SK-N-MC (cell line): ENCODE results near the gene UBAP1L.

ENCODE experiments used
- DNase-seq: peaks from one replicate; pipeline ENCODE4 v3.0.0-alpha.2; 2011; ENCODE audit warnings: low read depth, low spot score
- H3K27ac ChIP-seq: fragments of 200-600 bp; sonication (generic); 2 replicates; pipeline ENCODE4 v1.5.1; 2016; ENCODE audit warnings: mixed run types
- H3K36me3 ChIP-seq: fragments of 200-600 bp; sonication (generic); 2 replicates; pipeline ENCODE4 v1.6.1; 2017; ENCODE audit warnings: antibody characterized with exemption, low read length, mixed read lengths; ENCODE audit not compliant: insufficient read depth
- H3K4me3 ChIP-seq: fragments of 200-600 bp; sonication (generic); 2 replicates; pipeline ENCODE4 v1.5.1; 2016
- H3K9ac ChIP-seq: fragments of 200-600 bp; sonication (generic); 2 replicates; pipeline ENCODE4 v1.8.0; 2017; ENCODE audit warnings: mixed run types, mixed read lengths; ENCODE audit not compliant: insufficient read length
- H3K9me3 ChIP-seq: fragments of 200-600 bp; sonication (generic); 2 replicates; pipeline ENCODE4 v1.6.1; 2017; ENCODE audit warnings: low read depth, mild to moderate bottlenecking, antibody characterized with exemption, low read length, moderate library complexity, mixed read lengths
- EZH2 ChIP-seq: fragments of 200-600 bp; sonication (generic); IDR thresholded peaks from one replicate; pipeline ENCODE4 v1.6.1; 2017; ENCODE audit warnings: antibody characterized with exemption
- FOXP2 ChIP-seq: optimal IDR thresholded peaks from 2 replicates; pipeline ENCODE3; 2011; ENCODE audit warnings: mild to moderate bottlenecking, moderate library complexity; ENCODE audit not compliant: insufficient read depth; ENCODE audit errors: extremely low read length, control extremely low read depth
- POLR2AphosphoS5 ChIP-seq: IDR thresholded peaks from 2 replicates; pipeline ENCODE4 v1.6.1; 2012; ENCODE audit warnings: mild to moderate bottlenecking, low read depth, low read length, borderline replicate concordance

UBAP1L gene

DNA sequence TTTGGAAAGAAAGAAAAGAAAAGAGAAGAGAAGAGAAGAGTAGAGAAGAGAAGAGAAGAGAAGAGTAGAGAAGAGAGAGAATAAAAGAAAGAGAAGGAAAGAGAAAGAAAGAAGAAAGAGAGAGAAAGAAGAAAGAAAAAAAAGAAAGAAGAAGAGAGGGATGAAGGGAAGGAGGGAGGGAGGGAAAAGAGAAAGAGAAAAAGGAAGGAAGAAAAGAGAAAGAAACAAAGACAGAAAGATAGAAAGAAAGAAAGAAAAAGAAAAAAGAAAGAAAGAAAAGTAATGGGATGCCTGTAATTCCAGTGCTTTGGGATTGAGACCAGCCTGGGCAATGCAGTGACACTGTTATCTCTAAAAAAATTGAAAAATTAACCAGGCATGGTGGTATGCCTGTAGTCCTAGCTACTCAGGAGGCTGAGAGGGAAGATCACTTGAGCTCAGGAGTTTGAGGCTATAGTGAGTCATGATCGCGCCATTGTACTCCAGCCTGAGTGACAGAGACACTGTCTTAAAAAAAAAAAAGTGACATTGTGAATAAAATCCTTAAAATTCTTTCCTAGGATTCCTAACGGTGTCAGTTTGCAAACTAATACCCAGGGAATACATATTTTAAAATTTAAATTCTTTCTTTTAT, 48.9 kb downstream of the UBAP1L start:
- no peak overlapping the region for H3K4me3 ChIP-seq
- TF ChIP-seq FOXP2 (no peak), EZH2 (no peak), POLR2AphosphoS5 (no peak)
- H3K36me3 ChIP-seq = no peaks in the 10 kb centered on the region
- no peak overlapping the region for H3K27ac ChIP-seq
- DNase-seq = no peak
- H3K9me3 ChIP-seq = no peaks in the 10 kb centered on the region
- no peak overlapping the region for H3K9ac ChIP-seq

DNA sequence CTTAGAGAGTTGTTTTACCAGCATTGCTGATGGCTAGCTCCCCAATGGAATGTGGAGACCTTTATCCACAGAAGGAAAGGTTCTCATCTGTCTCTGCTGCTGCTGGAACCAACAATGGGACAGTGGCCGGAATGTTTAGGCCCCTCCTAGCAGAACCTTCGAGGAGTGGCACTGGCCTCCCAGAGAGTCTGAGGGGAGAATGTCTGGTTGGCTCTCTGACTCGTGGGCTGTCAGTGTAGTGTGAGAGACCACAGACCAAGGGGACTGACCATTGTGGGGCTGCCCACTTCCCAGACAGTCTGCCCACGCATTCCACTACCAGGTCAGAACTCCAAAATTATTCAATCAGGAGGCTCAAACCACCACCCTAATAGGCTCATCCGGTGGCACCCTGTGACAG, 52.3 kb downstream of the UBAP1L start:
- Histone ChIP-seq H3K4me3 (no peak overlapping the region), H3K9ac (no peak overlapping the region), H3K36me3 (no peaks in the 10 kb centered on the region), H3K9me3 (no peaks in the 10 kb centered on the region), H3K27ac (no peak overlapping the region)
- TF ChIP-seq EZH2 = no peak
- no peak for TF ChIP-seq FOXP2
- no peak for TF ChIP-seq POLR2AphosphoS5
- DNase-seq = no peak

DNA sequence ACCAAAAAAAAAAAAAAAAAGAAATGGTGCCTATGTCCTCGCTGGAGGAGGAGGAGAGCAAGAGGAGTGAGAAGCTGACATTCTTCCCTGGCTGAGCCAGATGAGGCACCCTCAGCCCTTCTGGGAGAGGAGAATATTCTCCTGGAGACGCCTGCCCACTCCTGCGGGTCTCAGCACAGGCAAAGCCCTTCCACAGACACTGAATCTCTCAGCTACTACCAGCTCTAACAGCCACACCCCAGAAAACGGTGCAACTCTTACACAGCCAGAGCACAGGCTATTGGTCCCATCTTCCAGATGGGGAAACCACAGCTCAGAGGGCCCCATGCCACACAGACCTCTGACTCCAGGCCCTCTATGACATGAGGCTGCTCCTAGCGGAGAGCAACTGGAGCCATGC, 52.9 kb downstream of the UBAP1L start:
- DNase-seq = no peak
- no peaks in the 10 kb centered on the region for H3K36me3 ChIP-seq

DNA sequence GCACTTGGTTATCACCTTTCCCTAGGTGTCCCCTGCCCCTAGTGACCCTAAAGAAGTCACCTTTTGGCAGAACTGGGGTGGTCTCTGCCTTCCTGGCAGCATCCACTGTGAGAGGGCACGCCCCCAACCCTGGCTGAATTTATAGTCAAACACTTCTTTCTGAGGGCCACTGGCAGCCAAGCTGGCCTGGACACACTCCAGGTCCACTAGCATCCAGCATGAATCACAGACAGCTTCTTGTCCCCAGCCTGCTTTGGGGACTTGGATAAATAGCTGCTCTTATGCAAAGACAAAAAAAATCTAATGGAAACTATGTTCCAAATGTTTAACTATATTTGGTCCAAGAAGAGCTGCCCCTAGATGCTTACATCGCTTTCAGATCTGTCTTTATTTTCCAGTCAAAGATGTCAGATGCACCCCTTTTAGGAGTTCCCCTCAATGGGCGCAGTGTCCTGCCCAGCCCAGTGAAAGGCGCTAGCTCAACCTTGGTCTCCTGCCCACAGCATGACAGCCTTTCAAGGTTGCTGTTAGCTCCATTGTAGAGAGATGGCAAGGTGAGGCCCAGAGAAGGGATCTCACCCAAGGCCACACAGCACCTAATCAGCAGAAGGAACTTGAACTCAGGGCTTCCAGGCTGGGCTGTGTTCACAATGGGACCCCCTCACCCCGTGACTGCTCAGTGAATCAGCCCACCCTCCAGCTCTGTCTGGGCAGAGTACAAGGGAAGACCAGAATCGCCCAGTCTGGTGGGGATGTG, 54.2 kb downstream of the UBAP1L start:
- Histone ChIP-seq H3K9ac (no peak overlapping the region), H3K4me3 (no peak overlapping the region), H3K27ac (no peak overlapping the region), H3K9me3 (no peaks in the 10 kb centered on the region), H3K36me3 (no peaks in the 10 kb centered on the region)
- DNase-seq = no peak
- TF ChIP-seq EZH2 (no peak), POLR2AphosphoS5 (no peak), FOXP2 (no peak)

More for the DNA sequence above, 52.9 kb downstream of the UBAP1L start:
- H3K9ac ChIP-seq = no peak overlapping the region
- no peak for TF ChIP-seq EZH2
- no peak for TF ChIP-seq FOXP2
- TF ChIP-seq POLR2AphosphoS5 = no peak
- no peak overlapping the region for H3K27ac ChIP-seq
- no peak overlapping the region for H3K4me3 ChIP-seq
- no peaks in the 10 kb centered on the region for H3K9me3 ChIP-seq

DNA sequence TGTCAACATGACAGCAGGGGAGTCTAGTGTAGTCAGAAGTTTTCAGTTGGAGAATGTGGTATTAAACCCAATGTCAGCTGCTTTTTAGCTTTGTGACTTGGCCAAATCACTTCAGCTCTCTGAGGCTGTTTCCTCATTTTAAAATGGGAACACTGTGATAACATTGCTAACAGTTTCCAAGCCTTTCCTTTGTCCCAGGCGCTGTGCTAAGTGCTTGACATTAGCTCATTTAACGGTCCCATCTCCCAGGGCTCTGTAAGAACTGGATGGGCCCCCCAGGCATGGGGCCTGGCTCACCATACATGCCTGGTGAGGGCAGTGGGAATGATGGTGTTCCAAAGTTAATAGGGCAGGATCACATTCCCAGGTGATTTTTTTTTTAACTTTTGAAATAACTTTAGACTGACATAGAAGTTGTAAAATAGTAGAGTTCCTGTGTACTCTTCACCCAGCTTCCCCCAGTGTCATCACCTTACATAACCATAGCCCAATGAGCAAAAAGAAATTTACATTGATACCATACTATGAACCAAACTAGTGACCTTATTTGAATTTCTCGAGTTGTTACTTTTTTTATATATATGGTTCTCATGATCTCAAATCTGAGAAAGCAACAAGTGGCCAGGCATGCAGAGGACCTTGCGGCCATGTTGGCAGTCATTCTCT, 54.9 kb downstream of the UBAP1L start:
- no peak for TF ChIP-seq FOXP2
- TF ChIP-seq EZH2 = no peak
- TF ChIP-seq POLR2AphosphoS5 = no peak
- Histone ChIP-seq H3K27ac (no peak overlapping the region), H3K4me3 (no peak overlapping the region), H3K36me3 (no peaks in the 10 kb centered on the region), H3K9ac (no peak overlapping the region), H3K9me3 (no peaks in the 10 kb centered on the region)
- no peak for DNase-seq

DNA sequence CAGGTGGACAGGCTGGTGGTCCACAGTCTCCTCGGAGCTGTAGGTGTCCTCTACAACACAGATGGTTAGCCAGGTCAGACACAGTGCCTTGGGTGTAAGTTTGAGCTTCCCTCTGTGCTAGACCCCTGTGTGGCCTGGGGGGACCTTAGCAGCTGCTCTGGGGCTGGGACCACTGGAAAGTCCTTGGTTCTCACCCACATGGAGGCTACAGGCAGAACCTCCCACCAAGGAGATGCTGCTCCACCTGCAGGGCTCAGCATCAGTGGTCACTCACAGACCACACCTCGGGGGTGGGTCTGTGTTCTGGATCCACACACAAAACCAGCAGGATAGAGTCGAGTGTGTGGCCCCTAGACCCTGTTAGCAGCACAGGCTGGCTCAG, 55.6 kb downstream of the UBAP1L start:
- Histone ChIP-seq H3K9ac (no peak overlapping the region), H3K4me3 (no peak overlapping the region), H3K36me3 (no peaks in the 10 kb centered on the region), H3K27ac (no peak overlapping the region), H3K9me3 (no peaks in the 10 kb centered on the region)
- TF ChIP-seq POLR2AphosphoS5 (no peak), EZH2 (no peak), FOXP2 (no peak)
- no peak for DNase-seq

DNA sequence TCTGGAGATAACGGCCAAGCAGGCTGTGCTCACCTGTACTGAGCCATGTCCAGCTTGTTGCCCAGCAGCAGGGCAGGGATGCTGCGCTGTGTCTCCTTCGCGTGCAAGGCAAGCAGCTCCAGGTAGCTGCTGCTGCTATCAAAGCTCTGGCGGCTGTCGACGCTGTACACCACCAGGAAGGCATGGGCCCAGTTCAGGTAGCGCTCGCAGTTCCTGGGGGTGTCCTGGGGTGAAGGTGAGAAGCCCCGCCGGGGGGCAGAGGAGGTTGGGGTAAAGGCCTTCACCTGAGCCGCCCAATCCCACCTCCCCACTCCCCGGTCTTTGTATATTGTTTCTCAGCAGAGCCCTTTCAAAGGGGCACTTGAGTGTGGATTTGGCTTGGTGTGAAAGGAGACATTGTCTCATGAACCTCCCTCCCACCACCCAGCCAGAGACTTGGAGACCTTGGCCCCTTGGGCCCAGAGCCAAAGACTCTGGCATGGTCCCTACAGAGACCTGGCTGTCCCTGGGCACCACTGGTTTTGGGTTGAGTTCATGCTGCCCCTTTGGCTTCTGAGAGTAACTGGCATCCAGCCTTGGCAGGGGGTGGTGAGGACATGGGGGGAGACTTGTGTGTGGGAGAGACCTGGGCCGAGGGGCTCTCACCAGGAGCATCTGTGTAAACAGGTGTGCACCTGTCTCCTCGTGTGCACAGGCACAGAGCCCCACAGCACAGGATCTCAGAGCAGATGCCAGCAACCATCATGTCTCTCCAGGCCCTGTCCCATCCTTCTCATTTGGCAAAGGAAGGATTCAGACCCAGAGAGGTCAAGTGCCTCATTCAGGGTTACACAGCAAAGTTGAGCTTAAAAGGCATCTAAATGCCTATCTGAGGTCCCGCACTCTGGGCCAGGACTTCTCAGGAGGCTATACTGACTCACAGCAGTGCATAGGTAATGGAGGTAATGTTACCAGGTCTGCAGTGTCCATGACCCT, 56.3 kb downstream of the UBAP1L start:
- Histone ChIP-seq H3K27ac (no peak overlapping the region), H3K36me3 (no peaks in the 10 kb centered on the region), H3K4me3 (no peak overlapping the region), H3K9me3 (no peaks in the 10 kb centered on the region), H3K9ac (no peak overlapping the region)
- no peak for DNase-seq
- TF ChIP-seq POLR2AphosphoS5 = no peak
- TF ChIP-seq FOXP2 = no peak
- no peak for TF ChIP-seq EZH2
